H1 (cell line): ENCODE results near the gene ZBTB4. TPM values are rescaled to one million over a fixed set of nuclear protein-coding genes. Genes with fewer than 3 reads are reported as not detected.

ENCODE experiments used
- CTCF ChIA-PET: fragments of 300-600 bp; sonication (Branson Sonifier 250); formaldehyde crosslinking; loops from one replicate; lab custom pipeline; 2021; ENCODE audit not compliant: partially characterized antibody; lab: Charles Lee
- POLR2A ChIA-PET: fragments of 300-600 bp; sonication (Branson Sonifier 250); formaldehyde crosslinking; loops from one replicate; lab custom pipeline; 2021; ENCODE audit warnings: inconsistent platforms; ENCODE audit not compliant: partially characterized antibody; lab: Charles Lee
- DNase-seq, 2 experiments: peaks; one replicate each; pipeline versions ENCODE4 v3.0.0 to v3.0.0-alpha.2; 2010 to 2022; ENCODE audit warnings: low spot score in 2 of 2, low read depth in 1 of 2, mixed read lengths in 1 of 2
- FAIRE-seq: peaks from 2 replicates; lab custom pipeline; 2011; peaks lifted over from hg19 to GRCh38; lab: Jason Lieb, UNC
- H2AFZ ChIP-seq: 2 replicates; pipeline ENCODE4 v1.8.1; 2012; ENCODE audit warnings: low read length, inconsistent platforms
- H2AK5ac ChIP-seq: 2 replicates; pipeline ENCODE4 v1.6.1; 2013; ENCODE audit warnings: low read depth, low read length
- H2BK120ac ChIP-seq: replicated peaks from 2 replicates; pipeline ENCODE3; 2013; ENCODE audit warnings: low read depth, low read length, inconsistent platforms
- H2BK12ac ChIP-seq: 2 replicates; pipeline ENCODE4 v1.6.1; 2013; ENCODE audit warnings: low read depth, low read length
- H2BK15ac ChIP-seq: 2 replicates; pipeline ENCODE4 v1.6.1; 2013; ENCODE audit warnings: low read length
- H2BK20ac ChIP-seq: 2 replicates; pipeline ENCODE4 v1.6.1; 2013; ENCODE audit warnings: low read length
- H2BK5ac ChIP-seq: 2 replicates; pipeline ENCODE4 v1.6.1; 2013; ENCODE audit warnings: low read depth, low read length
- H3K14ac ChIP-seq: 2 replicates; pipeline ENCODE4 v1.6.1; 2013; ENCODE audit warnings: inconsistent platforms; ENCODE audit not compliant: insufficient read length
- H3K18ac ChIP-seq: 2 replicates; pipeline ENCODE4 v1.6.1; 2013; ENCODE audit warnings: low read length; ENCODE audit errors: extremely low read depth
- H3K23ac ChIP-seq: 2 replicates; pipeline ENCODE4 v1.6.1; 2013; ENCODE audit warnings: inconsistent platforms; ENCODE audit not compliant: insufficient read length
- H3K23me2 ChIP-seq: 2 replicates; pipeline ENCODE4 v1.6.1; 2013; ENCODE audit warnings: low read depth, low read length
- H3K27ac ChIP-seq: 2 replicates; pipeline ENCODE4 v1.6.1; 2011; ENCODE audit warnings: low read depth, low read length, inconsistent platforms
- H3K27me3 ChIP-seq, 4 experiments: replicated peaks in 1 of 4; 1 replicate in 1 of 4; 2 replicates in 3 of 4; pipeline versions ENCODE4 v1.6.1 to v1.8.1; 2011 to 2013; ENCODE audit warnings: low read length in 3 of 4, mild to moderate bottlenecking in 3 of 4, inconsistent platforms in 2 of 4, mixed read lengths in 2 of 4, moderate library complexity in 1 of 4; ENCODE audit not compliant: control insufficient read depth in 3 of 4, insufficient read depth in 3 of 4; ENCODE audit errors: extremely low read depth in 1 of 4
- H3K36me3 ChIP-seq, 4 experiments: 2 replicates each; pipeline versions ENCODE4 v1.6.1 to v1.8.1; 2011 to 2013; ENCODE audit warnings: mild to moderate bottlenecking in 4 of 4, low read length in 3 of 4, moderate library complexity in 2 of 4, control low read depth in 1 of 4, inconsistent platforms in 1 of 4; ENCODE audit not compliant: insufficient read depth in 4 of 4, control insufficient read depth in 2 of 4
- H3K4ac ChIP-seq: replicated peaks from 2 replicates; pipeline ENCODE3; 2013; ENCODE audit warnings: low read length, low read depth, mixed read lengths, inconsistent platforms; ENCODE audit not compliant: insufficient read length
- H3K4me1 ChIP-seq, 4 experiments: replicated peaks in 1 of 4; 1 replicate in 1 of 4; 2 replicates in 3 of 4; pipeline versions ENCODE4 v1.6.1 to v1.8.1; 2011 to 2013; ENCODE audit warnings: low read length in 3 of 4, inconsistent platforms in 2 of 4, mixed read lengths in 1 of 4; ENCODE audit not compliant: insufficient read depth in 4 of 4, control insufficient read depth in 3 of 4
- H3K4me2 ChIP-seq, 2 experiments: 2 replicates each; pipeline versions ENCODE4 v1.6.1 to v1.8.1; 2011 to 2013; ENCODE audit warnings: low read depth in 2 of 2, low read length in 2 of 2, control low read depth in 1 of 2, inconsistent platforms in 1 of 2, mild to moderate bottlenecking in 1 of 2; ENCODE audit not compliant: insufficient read depth in 1 of 2
- H3K4me3 ChIP-seq, 4 experiments: fragments of 200-600, 300-600 bp in 1 of 4; sonication (generic), shearing (Covaris generic), sonication (Bioruptor Twin) in 1 of 4; 2 replicates each; pipeline versions ENCODE4 v1.5.1 to v1.8.1; 2011 to 2016; ENCODE audit warnings: low read length in 4 of 4, low read depth in 3 of 4, control low read depth in 2 of 4, inconsistent platforms in 2 of 4, mild to moderate bottlenecking in 2 of 4, mixed read lengths in 1 of 4, moderate library complexity in 1 of 4; ENCODE audit not compliant: insufficient read depth in 2 of 4; ENCODE audit errors: extremely low read depth in 1 of 4
- H3K56ac ChIP-seq: replicated peaks from 2 replicates; pipeline ENCODE3; 2013; ENCODE audit warnings: low read depth, mild to moderate bottlenecking, mixed read lengths, low read length, inconsistent platforms; ENCODE audit not compliant: insufficient read length
- H3K79me1 ChIP-seq: 2 replicates; pipeline ENCODE4 v1.6.1; 2013; ENCODE audit warnings: low read depth, low read length, control low read depth
- H3K79me2 ChIP-seq, 2 experiments: 2 replicates each; pipeline versions ENCODE4 v1.6.1 to v1.8.1; 2012 to 2013; ENCODE audit warnings: low read length in 2 of 2, mild to moderate bottlenecking in 2 of 2, inconsistent platforms in 1 of 2; ENCODE audit not compliant: insufficient read depth in 2 of 2, control insufficient read depth in 1 of 2
- H3K9ac ChIP-seq, 4 experiments: replicated peaks in 1 of 4; 1 replicate in 1 of 4; 2 replicates in 3 of 4; pipeline versions ENCODE4 v1.6.1 to v1.8.1; 2011 to 2013; ENCODE audit warnings: low read depth in 3 of 4, low read length in 3 of 4, control low read depth in 2 of 4, mild to moderate bottlenecking in 2 of 4, moderate library complexity in 2 of 4, inconsistent platforms in 1 of 4; ENCODE audit errors: extremely low read depth in 1 of 4
- H3K9me3 ChIP-seq, 2 experiments: 2 replicates each; pipeline versions ENCODE4 v1.6.1 to v1.8.1; 2012 to 2013; ENCODE audit warnings: mild to moderate bottlenecking in 2 of 2, moderate library complexity in 2 of 2, control low read depth in 1 of 2, inconsistent platforms in 1 of 2, low read depth in 1 of 2, low read length in 1 of 2, mixed read lengths in 1 of 2; ENCODE audit not compliant: insufficient read depth in 2 of 2
- H4K20me1 ChIP-seq, 2 experiments: replicated peaks in 1 of 2; 2 replicates each; pipeline versions ENCODE3 to v1.8.1; 2011 to 2013; ENCODE audit warnings: inconsistent platforms in 2 of 2, low read length in 2 of 2, mild to moderate bottlenecking in 1 of 2; ENCODE audit not compliant: insufficient read depth in 2 of 2, control insufficient read depth in 1 of 2
- H4K5ac ChIP-seq: 2 replicates; pipeline ENCODE4 v1.6.1; 2013; ENCODE audit warnings: low read length, low read depth, mixed read lengths, inconsistent platforms; ENCODE audit not compliant: insufficient read length
- H4K8ac ChIP-seq: 2 replicates; pipeline ENCODE4 v1.8.0; 2013; ENCODE audit warnings: mild to moderate bottlenecking, moderate library complexity, low read length, inconsistent platforms; ENCODE audit not compliant: insufficient read depth; ENCODE audit errors: extremely low read depth
- H4K91ac ChIP-seq: replicated peaks from 2 replicates; pipeline ENCODE3; 2013; ENCODE audit warnings: low read length, mixed read lengths, inconsistent platforms; ENCODE audit not compliant: insufficient read length
- ATF3 ChIP-seq: IDR thresholded peaks from 2 replicates; pipeline ENCODE4 v1.6.1; 2011; ENCODE audit warnings: low read depth, mild to moderate bottlenecking, low read length; ENCODE audit not compliant: insufficient read depth
- CREB1 ChIP-seq: IDR thresholded peaks from 2 replicates; pipeline ENCODE4 v1.6.1; 2012; ENCODE audit warnings: inconsistent platforms
- JUN ChIP-seq: IDR thresholded peaks from 2 replicates; pipeline ENCODE4 v1.6.1; 2011; ENCODE audit warnings: low read depth, mild to moderate bottlenecking, improper control_type of control experiment, low read length
- TAF1 ChIP-seq: IDR thresholded peaks from 2 replicates; pipeline ENCODE4 v1.6.1; 2011; ENCODE audit warnings: mild to moderate bottlenecking, low read depth, low read length
- WGBS, 2 experiments: shearing (Covaris generic) in 1 of 2; methylation state at CpG; one replicate each; pipeline versions ENCODE4 v1.1.6 to v1.1.7; 2013 to 2015; ENCODE audit warnings: low lambda C conversion rate in 2 of 2, mixed read lengths in 2 of 2, inconsistent platforms in 1 of 2, low coverage in 1 of 2, missing lambda C conversion rate in 1 of 2; ENCODE audit not compliant: insufficient replicate concordance in 2 of 2, insufficient coverage in 1 of 2, insufficient read length in 1 of 2; ENCODE audit errors: extremely low coverage in 1 of 2, missing lambda C conversion rate in 1 of 2; 5-methylcytosine and 5-hydroxymethylcytosine counted together
- polyA plus RNA-seq, 7 experiments: library from polyadenylated mRNA; depleted of rRNA in 3 of 7; stranded (reverse) in 5 of 7; unstranded in 2 of 7; fragments of >200 nt in 5 of 7; fragments of 200-250 nt in 2 of 7; gene quantifications; 1 replicate in 5 of 7; 2 replicates in 1 of 7; 4 replicates in 1 of 7; pipeline versions ENCODE4 v1.2.1 to v1.2.3, GENCODE V29; 2011 to 2013; ENCODE audit warnings: missing spikeins in 2 of 7, mixed read lengths in 2 of 7
- total RNA-seq: library from RNA; stranded (reverse); fragmentation: NEBNext Ultra II Directional; extraction: Animal tissue kit (Norgen Biotek cat#: 25700); gene quantifications from 2 replicates; pipeline ENCODE4 v1.2.1, GENCODE V29; 2021

The ZBTB4 gene
- total and polyA plus RNA-seq, 2 of the 8 experiments (the other 6 are each of a cell fraction or from before 2014, with no cell fraction given) = 5.9 to 10.1 TPM

GRCh38 chr17:7431231-7431630 lies 48.2 kb downstream of the ZBTB4 start:
- POLR2A ChIA-PET = interaction anchor here (1.2 to 2.2 kb wide), 5 partner anchors 25 to 54 kb away, joined by 3 to 6 read pairs (median 4); partner anchors contain the start of gene TMEM256
- TF ChIP-seq JUN (no peak), CREB1 (no peak), TAF1 (no peak), ATF3 (no peak)
- TF ChIP-seq, all 59 proteins: peak for 0
- Histone ChIP-seq H3K79me2 (no peaks in the 10 kb centered on the region), H3K56ac (no peak overlapping the region), H3K14ac (no peak overlapping the region), H3K27ac (no peak overlapping the region), H2AK5ac (no peak overlapping the region), H3K9ac (no peak overlapping the region), H4K91ac (no peak overlapping the region), H3K9me3 (no peaks in the 10 kb centered on the region), H3K23me2 (peaks cover 6% of the 10 kb centered on the region), H3K4ac (no peak overlapping the region), H3K36me3 (no peaks in the 10 kb centered on the region), H2BK20ac (no peak overlapping the region), H3K23ac (no peak overlapping the region), H2AFZ (no peak overlapping the region), H2BK5ac (no peak overlapping the region), H3K27me3 (peaks cover 0 to 2% (median 0%) of the 10 kb centered on the region in 4 experiments; a peak in 2 of 7 replicates), H4K20me1 (no peaks in the 10 kb centered on the region), H2BK15ac (no peak overlapping the region), H3K4me2 (no peak overlapping the region), H4K5ac (no peak overlapping the region), H3K4me1 (peaks cover 0 to 3% (median 1%) of the 10 kb centered on the region in 4 experiments; a peak in 4 of 7 replicates), H2BK120ac (no peak overlapping the region), H3K4me3 (no peak overlapping the region), H2BK12ac (no peak overlapping the region), H3K18ac (no peak overlapping the region), H3K79me1 (no peaks in the 10 kb centered on the region), H4K8ac (no peak overlapping the region)
- no peak for DNase-seq
- CTCF ChIA-PET = interaction anchor here (0.6 to 2.4 kb wide), 3 partner anchors 18 to 56 kb away, joined by 3 to 6 read pairs (median 4); no protein-coding TSS in a partner anchor
- WGBS, 2 experiments = 94% methylated on average over 1 of the region's 1 CpG; no CpG with 5 or more reads in 1 of the 2 experiments
- no peak for FAIRE-seq
